ENCODE data around the gene XXYLT1.
A peak's percentile ranks its signal among the peaks of the same experiment; 100 is the strongest.

XXYLT1 gene

GRCh38 chr3:195036203-195036505 is 234.8 kb downstream of the XXYLT1 start:
- DNase-seq (ENCODE audit: low spot score): no peak
- in situ Hi-C loops (cut with MboI; ENCODE audit: low pct_unique_long_range_greater_than_20kb, low sequenced_read_pairs, unreplicated experiment): no loop called here
- TF ChIP-seq CTCF (IDR thresholded peaks at IDR 0.05; ENCODE audit: extremely low read depth, insufficient read depth, missing control alignments): no peak

- peak; percentile 37 for TF ChIP-seq CTCF (IDR thresholded peaks at IDR 0.05; ENCODE audit: extremely low read depth, insufficient read depth, missing control alignments)
- DNase-seq (ENCODE audit: low spot score): no peak
- in situ Hi-C loops (cut with MboI; ENCODE audit: low pct_unique_long_range_greater_than_20kb, low sequenced_read_pairs, unreplicated experiment): no loop called here
Observed at GRCh38 chr3:195035345-195036202, 235.4 kb downstream of the XXYLT1 start.

GRCh38 chr3:195034541-195034940 is 236.4 kb downstream of the XXYLT1 start:
- DNase-seq (ENCODE audit: low spot score): no peak
- no peak for TF ChIP-seq CTCF (IDR thresholded peaks at IDR 0.05; ENCODE audit: extremely low read depth, insufficient read depth, missing control alignments)
- in situ Hi-C loops (cut with MboI; ENCODE audit: low pct_unique_long_range_greater_than_20kb, low sequenced_read_pairs, unreplicated experiment): no loop called here

- no peak for DNase-seq (ENCODE audit: low spot score)
- no peak for TF ChIP-seq CTCF (IDR thresholded peaks at IDR 0.05; ENCODE audit: extremely low read depth, insufficient read depth, missing control alignments)
- in situ Hi-C loops (cut with MboI; ENCODE audit: low pct_unique_long_range_greater_than_20kb, low sequenced_read_pairs, unreplicated experiment): no loop called here
Observed at GRCh38 chr3:195034101-195034500, 236.9 kb downstream of the XXYLT1 start.

GRCh38 chr3:195033531-195034091 is 237.3 kb downstream of the XXYLT1 start:
- DNase-seq (ENCODE audit: low spot score): peak; percentile 55

GRCh38 chr3:195032955-195033354 is 238.0 kb downstream of the XXYLT1 start:
- DNase-seq (ENCODE audit: low spot score): no peak
- no peak for TF ChIP-seq CTCF (IDR thresholded peaks at IDR 0.05; ENCODE audit: extremely low read depth, insufficient read depth, missing control alignments)

More at GRCh38 chr3:195033531-195034091, 237.3 kb downstream of the XXYLT1 start:
- no peak for TF ChIP-seq CTCF (IDR thresholded peaks at IDR 0.05; ENCODE audit: extremely low read depth, insufficient read depth, missing control alignments)
- in situ Hi-C loops (cut with MboI; ENCODE audit: low pct_unique_long_range_greater_than_20kb, low sequenced_read_pairs, unreplicated experiment): no loop called here

More at GRCh38 chr3:195032955-195033354, 238.0 kb downstream of the XXYLT1 start:
- in situ Hi-C loops (cut with MboI; ENCODE audit: low pct_unique_long_range_greater_than_20kb, low sequenced_read_pairs, unreplicated experiment): no loop called here
